Chondrocyte (in vitro differentiated cells): ENCODE results near the gene POPDC3. TPM values are rescaled to one million over a fixed set of nuclear protein-coding genes. Genes with fewer than 3 reads are reported as not detected.

Source experiments
- DNase-seq: peaks from one replicate; pipeline ENCODE4 v3.0.0; 2021; ENCODE audit warnings: mixed read lengths, low spot score
- H3K27ac Mint-ChIP-seq: one replicate; pipeline ENCODE4 v1.8.0; 2021; ENCODE audit warnings: mild to moderate bottlenecking, moderate library complexity, mixed read lengths; ENCODE audit not compliant: unreplicated experiment
- H3K27me3 Mint-ChIP-seq: 2 replicates; pipeline ENCODE4 v1.8.0; 2021; ENCODE audit warnings: low read depth, mixed read lengths
- H3K36me3 Mint-ChIP-seq: 2 replicates; pipeline ENCODE4 v1.8.0; 2021; ENCODE audit warnings: low read depth, mixed read lengths
- H3K4me1 Mint-ChIP-seq: 2 replicates; pipeline ENCODE4 v1.8.0; 2021; ENCODE audit warnings: low read depth, mild to moderate bottlenecking, mixed read lengths
- H3K4me3 Mint-ChIP-seq: one replicate; pipeline ENCODE4 v1.8.0; 2021; ENCODE audit warnings: mild to moderate bottlenecking, moderate library complexity, mixed read lengths; ENCODE audit not compliant: unreplicated experiment
- H3K9me3 Mint-ChIP-seq: 2 replicates; pipeline ENCODE4 v1.8.0; 2021; ENCODE audit warnings: low read depth, mixed read lengths
- CTCF ChIP-seq: fragments of 200-600 bp; sonication (generic); IDR thresholded peaks from 2 replicates; pipeline ENCODE4 v1.5.0; 2021; ENCODE audit warnings: antibody characterized with exemption, mild to moderate bottlenecking, moderate library complexity
- total RNA-seq: library from RNA; stranded (reverse); gene quantifications from 3 replicates; pipeline ENCODE4 v1.2.1, GENCODE V29; 2021

POPDC3 gene
- total RNA-seq, 1 donor from 2014 or later: 2.6 TPM

- Mint-ChIP-seq H3K4me1 (peaks cover 22% of the 10 kb centered on the region), H3K27ac (peak overlapping the region; percentile 57)
These were observed 25.0 kb upstream of the POPDC3 start for GRCh38 chr6:105204768-105205167.

DNA sequence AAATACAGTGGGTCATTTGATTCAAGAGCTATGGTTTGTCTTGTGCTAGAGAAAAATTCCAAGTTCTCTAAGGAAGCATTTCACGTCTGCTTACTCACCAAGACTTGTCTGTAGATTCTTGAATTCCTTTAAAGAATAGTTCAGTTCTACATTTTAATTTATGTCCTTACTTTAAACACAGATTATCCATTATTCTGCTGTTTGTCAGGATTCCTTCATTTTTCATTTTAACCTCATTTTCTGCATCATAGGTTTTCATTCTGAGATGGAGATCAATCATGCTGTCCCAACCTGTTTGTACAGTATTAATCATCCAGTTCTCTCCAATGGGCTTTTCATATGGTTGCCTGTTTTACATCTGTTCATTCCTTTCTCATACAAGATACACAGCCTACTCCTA, 24.5 kb upstream of the POPDC3 start:
- Mint-ChIP-seq H3K27me3 (no peaks in the 10 kb centered on the region), H3K4me1 (peaks cover 23% of the 10 kb centered on the region), H3K4me3 (no peak overlapping the region), H3K9me3 (peaks cover 3% of the 10 kb centered on the region), H3K36me3 (no peaks in the 10 kb centered on the region), H3K27ac (peak overlapping the region; percentile 57)
- TF ChIP-seq CTCF: no peak
- DNase-seq: no peak

More at GRCh38 chr6:105204768-105205167, 25.0 kb upstream of the POPDC3 start:
- Mint-ChIP-seq H3K9me3 (peaks cover 3% of the 10 kb centered on the region), H3K27me3 (no peaks in the 10 kb centered on the region), H3K4me3 (no peak overlapping the region), H3K36me3 (no peaks in the 10 kb centered on the region)
- no peak for DNase-seq
- TF ChIP-seq CTCF: no peak

DNA sequence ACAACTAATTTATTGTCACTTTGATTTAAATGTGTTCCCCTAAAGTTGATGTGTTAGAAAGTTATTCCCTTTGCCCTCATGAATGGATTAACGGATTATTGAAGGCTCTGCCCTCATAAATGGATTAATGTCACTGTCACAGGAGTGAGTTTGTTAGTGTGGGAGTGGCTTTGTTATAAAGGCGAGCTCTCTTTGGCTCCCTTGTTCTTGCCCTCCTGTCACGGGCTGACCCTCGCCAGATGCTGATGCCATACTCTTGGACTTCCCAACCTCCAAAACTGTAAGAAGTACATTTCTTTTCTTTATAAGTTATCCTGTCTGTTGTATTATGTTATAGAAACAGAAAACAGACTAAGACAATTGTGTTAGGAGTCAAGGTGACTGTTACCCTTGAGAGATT, 22.7 kb upstream of the POPDC3 start:
- Mint-ChIP-seq H3K27me3 (no peaks in the 10 kb centered on the region), H3K27ac (no peak overlapping the region), H3K4me1 (peaks cover 25% of the 10 kb centered on the region), H3K36me3 (no peaks in the 10 kb centered on the region), H3K9me3 (peaks cover 3% of the 10 kb centered on the region), H3K4me3 (no peak overlapping the region)
- TF ChIP-seq CTCF: no peak
- no peak for DNase-seq

DNA sequence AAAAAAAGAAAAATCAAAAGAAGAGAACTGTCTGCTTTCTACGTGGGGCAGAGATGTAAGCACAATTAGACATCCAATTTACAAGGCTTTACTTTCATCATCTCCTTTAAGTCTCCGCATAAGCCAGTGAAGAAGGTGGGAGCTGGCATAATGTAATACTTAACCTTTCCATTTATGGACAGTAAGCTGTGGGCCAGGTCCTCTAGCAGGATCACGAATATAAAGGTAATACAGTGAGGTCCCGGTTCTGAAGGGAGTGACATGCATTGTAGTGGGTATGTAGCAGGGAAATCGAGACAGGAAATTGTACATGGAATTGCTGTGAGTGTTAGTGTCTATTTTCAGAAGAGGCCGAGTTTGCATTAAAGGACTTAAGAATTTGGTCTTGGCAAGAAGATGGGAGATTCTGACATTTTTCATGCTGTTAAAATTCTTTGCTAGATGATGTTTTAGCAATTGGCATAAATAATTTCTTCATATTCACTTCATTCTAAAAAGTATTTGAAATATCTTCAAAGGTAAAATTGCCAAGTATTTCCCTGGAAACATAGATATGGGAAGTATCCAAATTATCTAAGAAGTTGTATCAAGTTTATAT, 20.4 kb upstream of the POPDC3 start:
- Mint-ChIP-seq H3K9me3 (peaks cover 3% of the 10 kb centered on the region), H3K4me1 (peaks cover 25% of the 10 kb centered on the region), H3K36me3 (no peaks in the 10 kb centered on the region), H3K27ac (peak overlapping the region; percentile 15), H3K4me3 (no peak overlapping the region), H3K27me3 (no peaks in the 10 kb centered on the region)
- no peak for TF ChIP-seq CTCF
- no peak for DNase-seq

DNA sequence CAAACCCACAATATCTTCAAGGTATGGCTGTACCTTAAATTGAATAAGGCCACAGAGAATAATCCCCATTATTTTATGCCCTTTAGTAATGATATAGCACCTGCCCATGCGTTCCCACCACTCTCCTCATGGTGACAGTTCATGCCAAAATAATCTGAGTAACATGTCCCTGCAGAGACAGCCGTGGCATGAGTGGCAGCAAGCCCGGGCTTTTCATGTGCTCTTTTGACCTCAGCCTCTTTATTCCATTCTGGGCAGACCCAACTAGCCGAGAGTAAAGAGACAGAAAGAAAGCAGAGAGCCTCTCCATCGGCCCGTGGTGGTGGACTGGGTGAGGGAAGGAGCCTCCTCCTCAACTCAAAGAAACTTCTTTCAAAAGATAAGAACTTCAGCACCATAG, 19.9 kb upstream of the POPDC3 start:
- peak overlapping the region; percentile 15 for H3K27ac Mint-ChIP-seq
- H3K4me3 Mint-ChIP-seq: no peak overlapping the region
- no peaks in the 10 kb centered on the region for H3K36me3 Mint-ChIP-seq
- DNase-seq: no peak
- H3K9me3 Mint-ChIP-seq: peaks cover 3% of the 10 kb centered on the region
- peaks cover 23% of the 10 kb centered on the region for H3K4me1 Mint-ChIP-seq
- H3K27me3 Mint-ChIP-seq: no peaks in the 10 kb centered on the region
- no peak for TF ChIP-seq CTCF
